ENCODE results near the gene ABCB8. TPM values are rescaled to one million over a fixed set of nuclear protein-coding genes. Genes with fewer than 3 reads are reported as not detected.
A peak's percentile ranks its signal among the peaks of the same experiment; 100 is the strongest.

Gene ABCB8
- total RNA-seq, 4 donors from 2014 or later: 21.0 to 49.0 (median 31.6) TPM

GRCh38 chr7:151016942-151017341, 11.3 kb upstream of the ABCB8 start:
- peaks cover 2 to 86% of the 10 kb centered on the region in 2 donors for H3K27me3 ChIP-seq
- WGBS, 2 donors: 88 to 89% methylated on average over 13 to 15 of the region's 15 CpGs

GRCh38 chr7:151017370-151017952, 10.8 kb upstream of the ABCB8 start:
- TF ChIP-seq CTCF (IDR thresholded peaks at IDR 0.05) (no peak), POLR2A (IDR thresholded peaks at IDR 0.05) (no peak), EP300 (IDR thresholded peaks at IDR 0.05) (no peak)
- H3K4me3 ChIP-seq: peak overlapping the region in 1 of 4 donors; percentile 34
- peaks cover 2 to 86% of the 10 kb centered on the region in 2 donors for H3K27me3 ChIP-seq

More at GRCh38 chr7:151016942-151017341, 11.3 kb upstream of the ABCB8 start:
- H3K27ac ChIP-seq: no peak overlapping the region
- no peaks in the 10 kb centered on the region for H3K9me3 ChIP-seq
- TF ChIP-seq CTCF (IDR thresholded peaks at IDR 0.05): no peak
- no peak for TF ChIP-seq POLR2A (IDR thresholded peaks at IDR 0.05)
- TF ChIP-seq EP300 (IDR thresholded peaks at IDR 0.05): no peak
- no peak for DNase-seq (ENCODE audit: low spot score in 2 of 2)
- no peaks in the 10 kb centered on the region for H3K36me3 ChIP-seq
- no peak overlapping the region for H3K4me3 ChIP-seq
- peaks cover 0 to 36% (median 25%) of the 10 kb centered on the region in 4 donors for H3K4me1 ChIP-seq

GRCh38 chr7:151017953-151018420, 10.3 kb upstream of the ABCB8 start:
- peak; percentile 44 to 63 for DNase-seq (ENCODE audit: low spot score in 2 of 2)
- Histone ChIP-seq H3K9me3 (no peaks in the 10 kb centered on the region), H3K36me3 (no peaks in the 10 kb centered on the region), H3K4me3 (peak overlapping the region in 2 of 4 donors; percentile 21 to 34), H3K27me3 (peaks cover 2 to 81% of the 10 kb centered on the region in 2 donors), H3K27ac (no peak overlapping the region), H3K4me1 (peaks cover 0 to 31% (median 22%) of the 10 kb centered on the region in 4 donors)
- TF ChIP-seq POLR2A (IDR thresholded peaks at IDR 0.05): no peak
- TF ChIP-seq EP300 (IDR thresholded peaks at IDR 0.05): no peak
- TF ChIP-seq CTCF (IDR thresholded peaks at IDR 0.05): peak; percentile 89 to 94 (median 90)
- WGBS, 2 donors: 4 to 6% methylated on average over 22 to 34 of the region's 34 CpGs

More at GRCh38 chr7:151017370-151017952, 10.8 kb upstream of the ABCB8 start:
- WGBS, 2 donors: 42% methylated on average over 10 to 13 of the region's 13 CpGs
- peaks cover 0 to 36% (median 25%) of the 10 kb centered on the region in 4 donors for H3K4me1 ChIP-seq
- DNase-seq (ENCODE audit: low spot score in 2 of 2): no peak
- H3K36me3 ChIP-seq: no peaks in the 10 kb centered on the region
- H3K9me3 ChIP-seq: no peaks in the 10 kb centered on the region
- no peak overlapping the region for H3K27ac ChIP-seq

- 2 to 4% methylated on average over 15 to 70 of the region's 82 CpGs for WGBS, 2 donors
Observed at GRCh38 chr7:151018421-151019129, 9.7 kb upstream of the ABCB8 start.

More at GRCh38 chr7:151018421-151019129, 9.7 kb upstream of the ABCB8 start:
- no peak for DNase-seq (ENCODE audit: low spot score in 2 of 2)
- Histone ChIP-seq H3K4me1 (peaks cover 0 to 25% (median 16%) of the 10 kb centered on the region in 4 donors), H3K4me3 (peak overlapping the region in 2 of 4 donors; percentile 21 to 34), H3K9me3 (no peaks in the 10 kb centered on the region), H3K27me3 (peaks cover 2 to 80% of the 10 kb centered on the region in 2 donors), H3K36me3 (no peaks in the 10 kb centered on the region), H3K27ac (no peak overlapping the region)
- TF ChIP-seq POLR2A (IDR thresholded peaks at IDR 0.05) (no peak), CTCF (IDR thresholded peaks at IDR 0.05) (peak in 1 of 5 experiments; percentile 26)

Data from tibial nerve (tissue), 4 donors.